HG03097 (cell line): Measurements from ENCODE around the gene GTPBP2.

Experiments
- ATAC-seq: cut with Tn5 transposase; IDR thresholded peaks from one replicate; pipeline ENCODE4 v1.9.1; 2021; ENCODE audit not compliant: unreplicated experiment, low FRiP score

Gene GTPBP2

GRCh38 chr6:43579171-43579570 lies 49.9 kb downstream of the GTPBP2 start:
- no peak for ATAC-seq

DNA sequence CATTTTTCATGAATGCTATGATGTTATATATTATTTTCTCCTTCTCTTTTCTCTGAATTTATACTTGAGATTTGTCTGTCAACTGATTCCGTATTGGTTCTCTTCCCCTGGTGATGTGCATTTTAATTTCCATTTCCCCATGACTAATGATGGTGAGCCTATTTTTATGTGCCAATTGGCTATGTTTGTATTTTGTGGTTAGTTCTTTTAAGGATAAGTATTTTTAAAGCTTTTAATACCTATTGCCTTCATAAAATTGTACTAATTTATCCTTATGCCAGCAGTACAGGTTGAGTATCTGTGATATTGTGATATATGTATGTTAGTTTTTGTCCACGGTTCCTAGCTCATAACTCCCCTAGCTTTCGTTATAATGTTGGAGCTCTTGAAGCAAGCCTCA lies 50.3 kb downstream of the GTPBP2 start:
- ATAC-seq: no peak

- peak; percentile 91 for ATAC-seq
These were observed 53.1 kb downstream of the GTPBP2 start, which contains the start of the genes POLH and XPO5 for GRCh38 chr6:43575772-43576551. TSS of gene POLH (plus strand) at chr6:43576185. CDS start at chr6:43582320, 6,135 bp downstream. TSS of gene XPO5 (minus strand) at chr6:43576038. CDS start at chr6:43575864, 174 bp downstream.

GRCh38 chr6:43575105-43575771 lies 53.8 kb downstream of the GTPBP2 start:
- ATAC-seq: peak; percentile 23

DNA sequence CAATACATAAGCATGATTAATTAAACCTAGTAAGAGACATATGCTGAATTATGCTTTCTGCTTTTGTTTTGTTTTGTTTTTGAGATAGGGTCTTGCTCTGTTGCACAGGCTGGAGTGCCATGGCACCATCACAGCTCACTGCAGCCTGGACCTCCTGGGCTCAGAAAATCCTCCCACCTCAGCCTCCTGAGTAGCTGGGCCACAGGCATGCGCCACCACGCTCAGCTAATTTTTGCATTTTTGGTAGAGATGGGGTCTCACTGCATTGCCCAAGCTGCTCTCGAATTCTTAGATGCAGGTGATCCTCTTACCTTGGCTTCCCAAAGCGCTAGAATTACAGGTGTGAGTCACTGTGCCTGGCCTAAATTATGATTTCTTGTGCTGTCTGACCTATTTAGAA lies 57.0 kb downstream of the GTPBP2 start:
- no peak for ATAC-seq

DNA sequence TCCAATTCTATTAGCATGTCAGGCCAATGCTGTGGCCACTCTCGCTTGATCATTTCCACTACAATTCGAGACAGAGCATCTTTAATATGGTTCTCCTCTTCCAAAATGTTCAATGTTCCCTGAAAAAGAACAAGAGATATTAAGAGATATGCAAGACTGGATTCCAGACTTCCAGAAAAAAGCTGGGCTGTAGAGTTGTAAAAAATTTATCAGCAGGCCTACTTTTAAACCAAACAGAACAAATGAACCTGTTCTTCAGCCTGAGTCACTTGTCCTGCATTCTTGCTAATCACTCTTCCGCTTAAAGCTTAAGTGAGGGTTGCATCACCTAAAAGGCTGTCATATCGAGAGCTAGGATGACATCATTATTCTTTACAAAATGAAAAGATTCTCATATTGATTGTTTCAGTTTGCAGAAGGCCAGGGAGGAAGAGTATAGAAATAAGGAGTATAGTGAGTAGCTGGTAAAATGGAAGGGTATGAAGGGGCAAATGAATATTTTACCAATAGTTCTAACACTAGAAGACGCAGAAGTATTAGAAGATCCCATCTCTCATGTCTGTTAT lies 58.1 kb downstream of the GTPBP2 start:
- no peak for ATAC-seq
